ENCODE data around the gene RGL1. TPM values are rescaled to one million over a fixed set of nuclear protein-coding genes. Genes with fewer than 3 reads are reported as not detected.
A peak's percentile ranks its signal among the peaks of the same experiment; 100 is the strongest.

Gene RGL1
- polyA plus RNA-seq, 3 donors from 2014 or later, result 0.09 to 0.20 TPM; not detected in 1

GRCh38 chr1:183804387-183804786 lies 533 bp upstream of the RGL1 start:
- no peak overlapping the region for H3K27ac Mint-ChIP-seq
- peaks cover 4 to 21% (median 9%) of the 10 kb centered on the region in 3 donors for H3K27me3 Mint-ChIP-seq (ENCODE audit: low read depth in 3 of 3)
- peak overlapping the region in 3 of 5 donors; percentile 68 to 93 (median 81) for H3K4me3 Mint-ChIP-seq
- H3K36me3 Mint-ChIP-seq, result peaks cover 4 to 12% (median 9%) of the 10 kb centered on the region in 3 donors
- H3K9me3 Mint-ChIP-seq, result peaks cover 6 to 30% (median 12%) of the 10 kb centered on the region in 6 donors
- peaks cover 7 to 18% of the 10 kb centered on the region in 2 donors for H3K4me1 Mint-ChIP-seq
- DNase-seq, result no peak

GRCh38 chr1:183806125-183806524 lies 1.2 kb downstream of the RGL1 start:
- peaks cover 7 to 18% of the 10 kb centered on the region in 2 donors for H3K4me1 Mint-ChIP-seq
- H3K27me3 Mint-ChIP-seq (ENCODE audit: low read depth in 3 of 3), result peaks cover 7 to 26% (median 9%) of the 10 kb centered on the region in 3 donors
- DNase-seq, result no peak
- peaks cover 4 to 12% (median 5%) of the 10 kb centered on the region in 3 donors for H3K36me3 Mint-ChIP-seq
- peak overlapping the region in 2 of 5 donors; percentile 41 to 50 for H3K4me3 Mint-ChIP-seq
- no peak overlapping the region for H3K27ac Mint-ChIP-seq
- peaks cover 5 to 23% (median 10%) of the 10 kb centered on the region in 6 donors for H3K9me3 Mint-ChIP-seq

GRCh38 chr1:183806675-183807074 lies 1.8 kb downstream of the RGL1 start:
- peak overlapping the region in 2 of 5 donors; percentile 41 to 50 for H3K4me3 Mint-ChIP-seq
- no peak overlapping the region for H3K27ac Mint-ChIP-seq
- peaks cover 7 to 26% (median 9%) of the 10 kb centered on the region in 3 donors for H3K27me3 Mint-ChIP-seq (ENCODE audit: low read depth in 3 of 3)
- peaks cover 4 to 12% (median 5%) of the 10 kb centered on the region in 3 donors for H3K36me3 Mint-ChIP-seq
- peaks cover 7 to 18% of the 10 kb centered on the region in 2 donors for H3K4me1 Mint-ChIP-seq
- DNase-seq, result no peak
- peaks cover 0 to 17% (median 6%) of the 10 kb centered on the region in 6 donors for H3K9me3 Mint-ChIP-seq

DNA sequence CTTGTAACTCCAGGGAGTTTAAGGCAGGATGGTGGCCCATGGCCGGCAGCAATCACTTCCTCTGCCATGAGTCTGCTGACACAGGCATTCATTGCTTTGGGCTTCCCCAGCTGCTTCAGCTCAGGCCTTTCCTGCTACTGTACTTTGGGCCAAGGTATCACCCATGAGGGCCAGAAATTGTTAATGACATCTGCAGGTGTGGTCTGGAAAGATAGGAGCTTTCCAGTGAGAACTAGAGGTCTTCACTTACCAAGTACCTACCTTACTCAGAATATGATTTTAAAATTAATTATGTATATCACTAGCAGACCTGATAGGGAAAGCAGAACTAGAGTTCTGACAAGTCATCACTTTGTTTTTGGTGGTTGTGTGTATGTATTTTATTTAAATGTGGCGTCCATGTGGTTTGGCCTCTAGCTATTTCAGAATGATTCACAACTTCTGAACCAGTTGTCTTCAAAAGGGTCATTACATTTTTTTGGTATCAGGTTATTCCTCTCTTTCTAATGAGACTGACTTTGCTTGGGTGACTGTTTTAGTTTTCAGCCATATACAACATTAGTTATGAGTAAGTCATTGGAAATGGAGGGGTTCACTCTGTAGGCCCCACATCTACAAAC lies 2.7 kb downstream of the RGL1 start:
- Mint-ChIP-seq H3K4me3 (no peak overlapping the region), H3K27ac (no peak overlapping the region), H3K9me3 (peaks cover 0 to 8% (median 0%) of the 10 kb centered on the region in 6 donors), H3K27me3 (ENCODE audit: low read depth in 3 of 3) (peaks cover 7 to 26% (median 9%) of the 10 kb centered on the region in 3 donors), H3K4me1 (peaks cover 7 to 18% of the 10 kb centered on the region in 2 donors), H3K36me3 (peaks cover 0 to 12% (median 0%) of the 10 kb centered on the region in 3 donors)
- DNase-seq, result no peak

GRCh38 chr1:183808296-183809027 lies 3.5 kb downstream of the RGL1 start:
- peaks cover 7 to 26% (median 9%) of the 10 kb centered on the region in 3 donors for H3K27me3 Mint-ChIP-seq (ENCODE audit: low read depth in 3 of 3)
- peaks cover 0 to under 1% (median 0%) of the 10 kb centered on the region in 6 donors for H3K9me3 Mint-ChIP-seq
- no peak overlapping the region for H3K27ac Mint-ChIP-seq
- no peak for DNase-seq
- peaks cover 0 to 8% (median 0%) of the 10 kb centered on the region in 3 donors for H3K36me3 Mint-ChIP-seq
- no peak overlapping the region for H3K4me3 Mint-ChIP-seq
- peaks cover 7 to 18% of the 10 kb centered on the region in 2 donors for H3K4me1 Mint-ChIP-seq

DNA sequence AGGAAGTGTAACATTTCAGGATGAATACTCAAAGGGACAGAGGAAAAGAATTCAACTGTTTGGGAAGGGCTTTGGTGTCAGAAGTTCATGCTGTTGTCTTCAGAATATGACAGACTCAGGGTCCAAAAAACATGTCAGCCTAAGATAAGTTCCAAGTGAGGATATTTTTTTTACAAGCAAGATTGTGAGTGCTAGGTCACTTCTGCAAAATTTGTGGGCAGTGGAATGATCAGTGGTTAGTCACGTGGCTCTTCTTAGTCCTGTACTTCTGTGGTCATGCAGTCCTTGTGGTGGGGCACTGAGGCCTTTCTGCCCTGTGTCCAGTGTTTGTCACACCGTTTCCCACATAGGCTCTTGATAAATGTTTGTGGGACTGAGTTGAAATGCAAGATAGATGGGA lies 5.2 kb downstream of the RGL1 start:
- H3K27me3 Mint-ChIP-seq (ENCODE audit: low read depth in 3 of 3), result peaks cover 4 to 21% (median 7%) of the 10 kb centered on the region in 3 donors
- no peak for DNase-seq
- H3K4me3 Mint-ChIP-seq, result no peak overlapping the region

DNA sequence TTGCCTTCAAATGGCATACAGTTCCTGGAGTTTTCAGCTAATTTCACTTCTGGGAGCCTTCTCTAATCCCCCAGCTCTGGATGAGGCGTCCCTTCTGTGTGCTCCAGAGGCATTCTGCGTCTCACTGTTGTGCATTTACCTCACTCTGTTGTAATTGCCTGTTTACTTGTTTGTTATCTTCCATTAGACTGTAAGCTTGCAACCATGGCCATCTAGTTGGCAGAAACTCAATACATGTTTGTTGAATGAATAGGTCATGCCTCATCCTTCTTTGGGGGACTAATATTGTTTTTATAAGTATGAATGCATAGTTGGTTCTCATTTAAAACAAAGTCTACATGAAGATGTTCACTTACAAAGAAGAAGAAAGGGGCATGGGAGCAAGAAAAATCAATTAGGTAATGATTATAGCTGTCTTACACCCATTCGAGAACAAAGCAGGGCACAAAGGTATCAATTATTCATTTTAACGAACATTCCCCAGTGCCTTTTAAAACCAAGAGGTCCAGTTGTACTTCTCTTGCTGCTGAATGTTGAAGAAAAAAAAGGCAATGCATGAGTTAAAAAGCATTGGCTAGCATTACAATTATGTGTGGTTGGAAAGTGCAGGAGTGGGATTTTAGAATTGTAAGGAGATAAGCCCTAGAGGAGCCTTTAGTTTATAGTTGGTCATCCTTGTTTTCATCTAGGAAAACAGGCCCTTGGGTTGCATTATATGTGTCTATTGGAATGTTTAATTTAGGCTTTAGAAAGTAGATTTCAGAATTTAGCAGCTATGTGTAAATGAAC lies 6.0 kb downstream of the RGL1 start:
- DNase-seq, result no peak
- H3K9me3 Mint-ChIP-seq, result no peaks in the 10 kb centered on the region
- H3K27ac Mint-ChIP-seq, result no peak overlapping the region

More for the DNA sequence above, 5.2 kb downstream of the RGL1 start:
- no peaks in the 10 kb centered on the region for H3K9me3 Mint-ChIP-seq
- H3K36me3 Mint-ChIP-seq, result peaks cover 0 to 8% (median 0%) of the 10 kb centered on the region in 3 donors
- H3K4me1 Mint-ChIP-seq, result peaks cover 6 to 13% of the 10 kb centered on the region in 2 donors
- H3K27ac Mint-ChIP-seq, result no peak overlapping the region

DNA sequence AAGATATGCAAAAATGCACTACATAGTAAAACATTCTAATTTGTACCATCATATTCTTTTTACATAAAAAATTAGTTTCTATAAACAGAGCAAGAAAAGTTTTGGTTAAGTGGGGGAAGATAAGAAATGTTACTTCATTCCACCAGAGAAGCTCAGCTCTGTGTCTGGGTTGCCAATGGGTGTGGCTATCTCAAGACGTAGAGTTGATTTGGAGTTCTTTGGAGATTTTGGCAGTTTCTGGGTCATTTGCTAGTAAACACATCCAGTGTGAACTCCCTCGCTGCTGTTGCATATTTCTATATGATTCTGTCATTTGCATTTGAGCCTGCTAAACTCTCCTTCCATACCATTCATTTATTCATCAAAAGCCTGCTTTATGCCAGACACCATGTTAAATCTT lies 7.2 kb downstream of the RGL1 start:
- peaks cover 0 to 4% (median 0%) of the 10 kb centered on the region in 3 donors for H3K36me3 Mint-ChIP-seq
- no peak overlapping the region for H3K27ac Mint-ChIP-seq
- no peaks in the 10 kb centered on the region for H3K9me3 Mint-ChIP-seq
- DNase-seq, result no peak
- peaks cover 4 to 14% (median 5%) of the 10 kb centered on the region in 3 donors for H3K27me3 Mint-ChIP-seq (ENCODE audit: low read depth in 3 of 3)
- H3K4me3 Mint-ChIP-seq, result no peak overlapping the region
- H3K4me1 Mint-ChIP-seq, result no peaks in the 10 kb centered on the region

More for the DNA sequence above, 6.0 kb downstream of the RGL1 start:
- H3K4me1 Mint-ChIP-seq, result peaks cover 0 to 4% of the 10 kb centered on the region in 2 donors
- no peak overlapping the region for H3K4me3 Mint-ChIP-seq
- peaks cover 3 to 17% (median 4%) of the 10 kb centered on the region in 3 donors for H3K27me3 Mint-ChIP-seq (ENCODE audit: low read depth in 3 of 3)
- peaks cover 0 to 8% (median 0%) of the 10 kb centered on the region in 3 donors for H3K36me3 Mint-ChIP-seq

- Mint-ChIP-seq H3K27ac (no peak overlapping the region), H3K4me1 (no peaks in the 10 kb centered on the region)
These were observed 8.0 kb downstream of the RGL1 start for GRCh38 chr1:183812686-183813569.

GRCh38 chr1:183814121-183814681 lies 9.3 kb downstream of the RGL1 start:
- H3K36me3 Mint-ChIP-seq, result no peaks in the 10 kb centered on the region
- no peaks in the 10 kb centered on the region for H3K4me1 Mint-ChIP-seq
- no peak overlapping the region for H3K4me3 Mint-ChIP-seq
- H3K27me3 Mint-ChIP-seq (ENCODE audit: low read depth in 3 of 3), result peaks cover 0 to 5% (median 4%) of the 10 kb centered on the region in 3 donors
- no peak overlapping the region for H3K27ac Mint-ChIP-seq
- DNase-seq, result no peak
- no peaks in the 10 kb centered on the region for H3K9me3 Mint-ChIP-seq

More at GRCh38 chr1:183812686-183813569, 8.0 kb downstream of the RGL1 start:
- Mint-ChIP-seq H3K36me3 (peaks cover 0 to 4% (median 0%) of the 10 kb centered on the region in 3 donors), H3K4me3 (no peak overlapping the region), H3K27me3 (ENCODE audit: low read depth in 3 of 3) (peaks cover 2 to 9% (median 5%) of the 10 kb centered on the region in 3 donors), H3K9me3 (no peaks in the 10 kb centered on the region)
- DNase-seq, result no peak

DNA sequence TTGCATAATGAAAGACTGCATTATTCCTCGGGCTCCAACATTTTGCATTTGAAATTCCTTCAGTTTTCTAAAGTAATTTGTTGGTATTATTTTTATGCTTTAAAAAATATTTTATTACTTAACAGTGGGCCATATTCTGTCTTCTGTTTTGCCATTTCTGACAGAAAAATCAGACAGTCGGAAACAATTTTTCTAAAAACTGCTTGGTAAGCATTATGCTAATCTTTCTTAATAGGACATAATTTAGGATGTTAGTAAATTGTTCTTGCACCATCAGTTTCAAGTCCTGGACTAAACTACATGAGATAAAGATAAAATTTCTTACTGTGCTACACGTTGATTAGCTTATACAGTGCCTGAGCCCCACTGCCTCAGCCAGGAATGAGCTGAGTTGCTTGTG lies 11.2 kb downstream of the RGL1 start:
- Mint-ChIP-seq H3K36me3 (no peaks in the 10 kb centered on the region), H3K27me3 (ENCODE audit: low read depth in 3 of 3) (peaks cover 0 to 2% (median 0%) of the 10 kb centered on the region in 3 donors), H3K9me3 (no peaks in the 10 kb centered on the region), H3K4me3 (no peak overlapping the region), H3K27ac (no peak overlapping the region), H3K4me1 (no peaks in the 10 kb centered on the region)
- no peak for DNase-seq

GRCh38 chr1:183817576-183818288 lies 12.8 kb downstream of the RGL1 start:
- no peak for DNase-seq
- H3K36me3 Mint-ChIP-seq, result no peaks in the 10 kb centered on the region
- peaks cover 0 to 2% (median 0%) of the 10 kb centered on the region in 3 donors for H3K27me3 Mint-ChIP-seq (ENCODE audit: low read depth in 3 of 3)
- no peaks in the 10 kb centered on the region for H3K4me1 Mint-ChIP-seq
- no peak overlapping the region for H3K4me3 Mint-ChIP-seq
- H3K27ac Mint-ChIP-seq, result no peak overlapping the region
- no peaks in the 10 kb centered on the region for H3K9me3 Mint-ChIP-seq

Data from immature natural killer cell (primary cell).